ENCODE results near the gene DUSP28. TPM values are rescaled to one million over a fixed set of nuclear protein-coding genes. Genes with fewer than 3 reads are reported as not detected.
"Not testable (repeated sequence)": the region's sequence is repeated elsewhere in the genome, so short reads cannot be mapped to it uniquely, and the experiment has no call there.

Gene DUSP28
- total RNA-seq, 4 donors from 2014 or later, result 3.3 to 5.5 (median 4.7) TPM

DNA sequence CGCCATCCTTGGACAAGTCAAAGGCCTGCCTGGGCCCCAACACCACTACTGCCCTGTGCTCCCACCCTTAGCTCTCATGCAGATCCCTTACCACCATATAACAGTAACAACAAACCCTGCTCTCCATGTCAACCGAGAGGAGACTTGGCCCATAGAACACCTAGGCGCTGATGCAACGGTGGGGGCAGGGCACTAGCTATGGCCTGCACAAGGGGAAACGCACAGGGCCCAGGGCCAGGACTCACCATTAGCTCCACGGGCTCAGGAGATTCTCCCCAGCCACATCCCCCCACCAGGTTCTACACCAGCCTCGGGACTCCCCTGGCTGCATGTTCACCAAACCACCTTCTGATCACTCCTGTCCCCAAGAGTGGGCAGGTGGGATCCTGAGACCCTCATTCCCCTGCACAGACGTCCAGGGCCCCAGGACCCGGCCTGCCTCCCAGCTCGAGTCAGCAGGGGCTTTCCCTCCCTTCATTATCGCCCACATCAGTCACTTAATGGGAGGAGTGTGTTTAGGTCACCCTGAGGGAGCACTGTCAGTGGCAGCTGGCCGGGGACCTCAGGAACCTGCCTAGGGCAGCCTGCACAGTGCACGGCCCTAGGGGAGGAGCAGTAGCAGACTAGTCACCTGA is 31.6 kb upstream of the DUSP28 start:
- TF ChIP-seq, protein P1, sequence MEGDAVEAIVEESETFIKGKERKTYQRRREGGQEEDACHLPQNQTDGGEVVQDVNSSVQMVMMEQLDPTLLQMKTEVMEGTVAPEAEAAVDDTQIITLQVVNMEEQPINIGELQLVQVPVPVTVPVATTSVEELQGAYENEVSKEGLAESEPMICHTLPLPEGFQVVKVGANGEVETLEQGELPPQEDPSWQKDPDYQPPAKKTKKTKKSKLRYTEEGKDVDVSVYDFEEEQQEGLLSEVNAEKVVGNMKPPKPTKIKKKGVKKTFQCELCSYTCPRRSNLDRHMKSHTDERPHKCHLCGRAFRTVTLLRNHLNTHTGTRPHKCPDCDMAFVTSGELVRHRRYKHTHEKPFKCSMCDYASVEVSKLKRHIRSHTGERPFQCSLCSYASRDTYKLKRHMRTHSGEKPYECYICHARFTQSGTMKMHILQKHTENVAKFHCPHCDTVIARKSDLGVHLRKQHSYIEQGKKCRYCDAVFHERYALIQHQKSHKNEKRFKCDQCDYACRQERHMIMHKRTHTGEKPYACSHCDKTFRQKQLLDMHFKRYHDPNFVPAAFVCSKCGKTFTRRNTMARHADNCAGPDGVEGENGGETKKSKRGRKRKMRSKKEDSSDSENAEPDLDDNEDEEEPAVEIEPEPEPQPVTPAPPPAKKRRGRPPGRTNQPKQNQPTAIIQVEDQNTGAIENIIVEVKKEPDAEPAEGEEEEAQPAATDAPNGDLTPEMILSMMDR (IDR thresholded peaks at IDR 0.05), result no peak
- ATAC-seq (ENCODE audit: low FRiP score) (no peak), DNase-seq (ENCODE audit: low spot score) (no peak)

DNA sequence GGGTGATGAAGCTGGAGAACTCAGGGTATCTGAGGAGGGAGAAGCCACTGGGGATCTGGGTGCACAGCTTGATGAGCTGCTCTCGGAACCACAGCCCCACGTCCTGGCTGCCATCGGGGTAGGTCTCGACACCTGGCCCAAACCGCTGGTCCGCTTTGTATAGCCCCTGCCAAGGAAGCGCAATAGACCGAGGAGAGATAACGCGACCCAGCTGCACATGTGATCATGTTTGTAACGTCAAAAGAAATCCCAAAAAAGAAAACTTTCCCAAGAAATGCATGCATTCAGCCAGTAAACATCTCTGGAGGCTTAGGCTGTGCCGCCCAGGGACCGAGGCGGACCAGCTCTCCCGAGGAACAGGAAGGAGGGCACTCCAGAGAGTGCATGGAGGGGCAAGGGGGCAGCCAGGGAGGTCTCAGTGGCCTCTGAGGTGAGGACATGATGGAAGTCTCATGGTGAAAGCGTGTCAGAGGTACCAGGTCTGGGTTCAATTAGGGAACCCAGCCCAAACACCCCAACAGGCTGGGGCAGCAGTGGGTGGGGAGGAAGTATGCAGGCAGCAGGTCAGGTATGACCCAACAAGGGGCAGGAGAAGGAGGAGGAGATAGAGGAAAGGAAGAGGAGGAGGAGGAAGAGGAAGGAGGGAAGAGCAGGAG is 30.7 kb upstream of the DUSP28 start:
- TF ChIP-seq, protein P1 (IDR thresholded peaks at IDR 0.05), result no peak
- no peak for DNase-seq (ENCODE audit: low spot score)
- ATAC-seq (ENCODE audit: low FRiP score), result no peak

DNA sequence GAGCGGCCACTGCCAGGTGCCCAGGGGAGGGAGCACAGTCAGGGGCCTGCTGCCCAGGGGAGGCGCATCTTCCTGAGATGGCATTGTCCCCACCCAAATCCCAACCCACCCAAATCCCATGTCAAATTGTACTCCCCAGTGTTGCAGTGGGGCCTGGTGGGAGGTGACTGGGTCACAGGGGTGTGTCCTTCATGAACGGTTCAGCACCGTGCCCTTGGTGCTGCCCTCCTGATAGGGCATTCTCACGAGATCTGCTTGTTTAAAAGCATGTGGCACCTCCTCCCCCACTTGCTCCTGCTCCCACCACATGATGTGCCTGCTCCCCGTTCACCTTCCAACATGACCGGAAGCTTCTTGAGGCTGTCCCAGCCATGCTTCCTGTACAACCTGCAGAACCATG is 30.0 kb upstream of the DUSP28 start:
- ATAC-seq (ENCODE audit: low FRiP score) (no peak), DNase-seq (ENCODE audit: low spot score) (no peak)
- TF ChIP-seq, protein P1 (IDR thresholded peaks at IDR 0.05), result no peak

DNA sequence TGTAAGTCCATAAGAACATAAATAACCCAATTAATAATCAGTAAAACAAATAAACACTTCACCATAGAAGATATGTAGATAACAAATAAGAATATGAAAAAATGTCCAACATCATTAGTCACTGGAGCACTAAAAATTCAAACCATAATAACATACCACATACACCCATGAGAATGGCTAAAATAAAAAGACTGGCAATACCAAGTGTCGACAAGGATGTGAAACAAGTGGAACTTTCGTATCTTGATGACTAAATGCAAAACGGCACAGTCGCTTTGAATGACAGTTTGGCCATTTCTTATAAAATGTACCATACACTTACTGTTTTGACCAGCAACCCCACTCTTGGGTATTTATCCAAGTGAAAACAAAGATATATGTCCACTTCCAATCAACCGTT is 29.1 kb upstream of the DUSP28 start:
- TF ChIP-seq, protein P1 (IDR thresholded peaks at IDR 0.05), result no peak
- DNase-seq (ENCODE audit: low spot score), result no peak
- ATAC-seq (ENCODE audit: low FRiP score), result no peak

DNA sequence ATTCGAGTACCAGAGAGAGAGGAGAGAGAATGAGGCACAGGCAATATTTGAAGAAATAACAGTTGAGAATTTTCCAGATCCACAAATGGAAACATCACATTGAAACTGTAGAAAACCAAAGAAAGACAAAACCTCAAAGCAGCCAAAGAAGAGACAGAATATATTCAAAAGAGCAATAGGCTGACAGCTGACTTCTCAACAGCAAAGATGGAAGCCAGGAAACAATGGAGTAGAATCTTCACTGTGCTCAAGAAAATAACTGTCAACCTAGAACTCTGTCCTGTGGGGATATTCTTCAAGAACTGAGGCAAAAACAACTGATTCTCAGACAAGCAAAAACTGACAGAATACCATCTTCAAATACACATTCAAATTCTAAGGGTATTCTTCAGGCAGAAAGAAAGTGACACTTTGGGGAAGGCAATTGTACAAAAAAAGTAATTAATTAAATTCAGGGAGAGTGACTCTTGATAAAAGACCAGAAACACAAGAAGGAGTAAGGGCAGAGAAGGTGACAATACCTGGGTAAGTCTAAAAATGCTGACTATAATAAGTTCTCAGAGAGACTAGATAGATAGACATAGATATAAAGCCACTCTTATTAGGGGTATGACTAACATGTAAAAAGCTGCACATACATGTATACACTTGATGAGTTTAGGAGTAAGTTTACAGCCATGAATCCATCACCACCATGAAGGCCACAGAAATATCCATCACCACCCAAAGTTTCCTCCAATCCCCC is 28.0 kb upstream of the DUSP28 start:
- ATAC-seq (ENCODE audit: low FRiP score) (no peak), DNase-seq (ENCODE audit: low spot score) (no peak)
- TF ChIP-seq, protein P1 (IDR thresholded peaks at IDR 0.05), result no peak

DNA sequence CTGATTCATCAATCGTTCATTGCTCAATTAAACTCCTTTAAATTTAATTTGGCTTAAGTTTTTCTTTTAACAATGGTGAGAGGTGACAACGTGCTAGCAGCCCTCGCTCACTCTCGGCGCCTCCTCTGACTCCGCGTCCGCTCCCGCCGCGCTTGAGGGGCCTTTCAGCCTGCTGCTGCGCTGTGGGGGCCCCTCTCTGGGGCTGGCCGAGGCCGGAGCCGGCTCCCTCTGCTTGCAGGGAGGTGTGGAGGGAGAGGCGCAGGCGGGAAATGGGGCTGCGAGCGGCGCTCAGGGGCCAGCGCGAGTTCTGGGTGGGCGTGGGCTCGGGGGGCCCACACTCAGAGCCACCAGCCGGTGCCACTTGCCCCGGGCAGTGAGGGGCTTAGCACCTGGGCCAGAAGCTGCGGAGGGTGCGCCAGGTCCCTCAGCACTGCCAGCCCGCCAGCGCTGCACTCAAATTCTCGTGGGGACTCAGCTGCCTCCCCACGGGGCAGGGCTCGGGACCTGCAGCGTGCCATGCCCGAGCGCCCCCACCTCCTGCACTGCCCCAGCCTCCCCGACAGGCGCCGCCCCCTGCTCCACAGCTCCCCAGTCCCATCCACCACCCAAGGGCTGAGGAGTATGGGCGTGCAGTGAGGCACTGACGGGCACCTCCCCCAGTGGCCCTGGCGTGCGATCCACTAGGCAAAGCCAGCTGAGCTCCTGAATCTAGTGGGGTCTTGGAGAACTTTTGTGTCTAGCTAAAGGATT is 22.0 kb upstream of the DUSP28 start:
- TF ChIP-seq, protein P1 (IDR thresholded peaks at IDR 0.05), result no peak
- no peak for DNase-seq (ENCODE audit: low spot score)

DNA sequence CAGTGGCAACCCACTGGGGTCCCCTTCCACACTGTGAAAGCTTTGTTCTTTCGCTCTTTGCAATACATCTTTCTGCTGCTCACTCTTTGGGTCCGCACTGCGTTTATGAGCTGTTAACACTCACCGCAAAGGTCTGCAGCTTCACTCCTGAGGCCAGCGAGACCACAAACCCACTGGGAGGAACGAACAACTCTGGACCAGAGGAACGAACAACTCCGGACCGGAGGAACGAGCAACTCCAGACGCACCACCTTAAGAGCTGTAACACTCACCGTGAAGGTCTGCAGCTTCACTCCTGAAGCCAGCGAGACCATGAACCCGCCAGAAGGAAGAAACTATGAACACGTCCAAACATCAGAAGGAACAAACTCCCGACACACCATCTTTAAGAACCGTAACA is 21.1 kb upstream of the DUSP28 start:
- not testable (repeated sequence) for DNase-seq (ENCODE audit: low spot score); ATAC-seq (ENCODE audit: low FRiP score)

More for the DNA sequence above, 22.0 kb upstream of the DUSP28 start:
- ATAC-seq (ENCODE audit: low FRiP score), result no peak
